Natural killer cell (primary cell): ENCODE results near the gene L3MBTL3. TPM values are rescaled to one million over a fixed set of nuclear protein-coding genes. Genes with fewer than 3 reads are reported as not detected.

Source experiments
- ATAC-seq, 3 donors: fragments of 150-1000 bp in 2 of 3; fragments of 200-7000 bp in 1 of 3; cut with Tn5 transposase; 1 replicate in 1 of 3; 2 replicates in 2 of 3; pipeline ENCODE4 v1.10.0; 2021; ENCODE audit warnings: mild to moderate bottlenecking in 2 of 3, moderate library complexity in 2 of 3
- DNase-seq, 2 donors: peaks; one replicate each; pipeline versions ENCODE4 v3.0.0 to v3.0.0-alpha.2; 2013 to 2021; ENCODE audit warnings: mixed read lengths in 1 of 2
- H3K27ac ChIP-seq: one replicate; pipeline ENCODE4 v1.5.1; 2013; ENCODE audit warnings: mild to moderate bottlenecking, low read length
- H3K27me3 ChIP-seq: one replicate; pipeline ENCODE4 v1.6.1; 2013; ENCODE audit warnings: low read length; ENCODE audit not compliant: control insufficient read depth, insufficient read depth
- H3K36me3 ChIP-seq: one replicate; pipeline ENCODE4 v1.6.1; 2013; ENCODE audit warnings: low read length; ENCODE audit not compliant: control insufficient read depth, insufficient read depth
- H3K4me1 ChIP-seq: one replicate; pipeline ENCODE4 v1.6.1; 2013; ENCODE audit warnings: low read length; ENCODE audit not compliant: control insufficient read depth, insufficient read depth
- H3K4me3 ChIP-seq: one replicate; pipeline ENCODE4 v1.5.1; 2013; ENCODE audit warnings: low read length
- H3K9me3 ChIP-seq: one replicate; pipeline ENCODE4 v1.6.1; 2013; ENCODE audit warnings: low read length; ENCODE audit not compliant: control insufficient read depth, insufficient read depth
- H3K27ac Mint-ChIP-seq, 2 donors: one replicate each; pipeline ENCODE4 v1.8.0; 2022; ENCODE audit warnings: mild to moderate bottlenecking in 2 of 2, mixed read lengths in 2 of 2, moderate library complexity in 1 of 2
- H3K27me3 Mint-ChIP-seq, 2 donors: one replicate each; pipeline ENCODE4 v1.8.0; 2022; ENCODE audit warnings: low read depth in 2 of 2, mixed read lengths in 2 of 2
- H3K36me3 Mint-ChIP-seq: one replicate; pipeline ENCODE4 v1.8.0; 2022; ENCODE audit warnings: mixed read lengths
- H3K4me1 Mint-ChIP-seq, 2 donors: one replicate each; pipeline ENCODE4 v1.8.0; 2022; ENCODE audit warnings: mixed read lengths in 2 of 2
- H3K4me3 Mint-ChIP-seq: one replicate; pipeline ENCODE4 v1.8.0; 2022; ENCODE audit warnings: mild to moderate bottlenecking, moderate library complexity, mixed read lengths
- H3K9me3 Mint-ChIP-seq, 2 donors: one replicate each; pipeline ENCODE4 v1.8.0; 2022; ENCODE audit warnings: mixed read lengths in 2 of 2
- CTCF ChIP-seq: fragments of 200-600 bp; IDR thresholded peaks from one replicate; pipeline ENCODE4 v1.8.0; 2022; ENCODE audit warnings: antibody characterized with exemption
- WGBS: methylation state at CpG from one replicate; pipeline ENCODE4 v1.1.7; 2013; ENCODE audit warnings: missing lambda C conversion rate; ENCODE audit not compliant: insufficient coverage; 5-methylcytosine and 5-hydroxymethylcytosine counted together
- intact Hi-C: fragments of 100-400 bp; cut with micrococcal nuclease; formaldehyde crosslinking; loops from one replicate; pipeline ENCODE4 v1.14.2; 2022
- total RNA-seq, 4 donors: library from RNA; stranded (reverse); fragments of 120-200 nt in 1 of 4; gene quantifications; one replicate each; pipeline versions ENCODE4 v1.2.3 to v1.2.4, GENCODE V29; 2013 to 2022

L3MBTL3 gene
- total RNA-seq = 10 to 100 TPM; 24.1 to 42.4 (median 27.5) TPM
- 38.2 TPM for total RNA-seq (2013)

GRCh38 chr6:130018292-130018743, at the start of gene L3MBTL3:
Gene L3MBTL3 (plus strand): TSS chr6:130018581. CDS start chr6:130042700, 24,119 bp downstream.
- H3K4me3 ChIP-seq = peak within 1 kb of the TSS; percentile 96
- no peaks in the 10 kb centered on the region for H3K36me3 ChIP-seq
- DNase-seq (peak; percentile 74 to 93), ATAC-seq (peak; percentile 70 to 83 (median 78))
- intact Hi-C loops = no loop called here
- peak within 1 kb of the TSS; percentile 72 for H3K27ac ChIP-seq
- peaks cover 4% of the 10 kb centered on the region for H3K4me1 ChIP-seq
- peak within 1 kb of the TSS; percentile 99 for H3K4me3 Mint-ChIP-seq
- H3K9me3 Mint-ChIP-seq = no peaks in the 10 kb centered on the region
- peak within 1 kb of the TSS; percentile 86 to 94 for H3K27ac Mint-ChIP-seq
- peaks cover 14 to 15% of the 10 kb centered on the region in 2 donors for H3K4me1 Mint-ChIP-seq
- under 1% methylated on average over 27 of the region's 27 CpGs for WGBS
- H3K27me3 ChIP-seq = no peaks in the 10 kb centered on the region
- H3K27me3 Mint-ChIP-seq = no peaks in the 10 kb centered on the region
- H3K36me3 Mint-ChIP-seq = peaks cover 8% of the 10 kb centered on the region
- no peaks in the 10 kb centered on the region for H3K9me3 ChIP-seq
- no peak for TF ChIP-seq CTCF

GRCh38 chr6:129969064-129969463, 49.3 kb upstream of the L3MBTL3 start:
- no peaks in the 10 kb centered on the region for H3K4me1 ChIP-seq
- no peak overlapping the region for H3K27ac ChIP-seq
- H3K4me3 Mint-ChIP-seq = no peak overlapping the region
- no peak for TF ChIP-seq CTCF
- no peaks in the 10 kb centered on the region for H3K27me3 ChIP-seq
- no peak overlapping the region for H3K4me3 ChIP-seq
- no peak overlapping the region for H3K27ac Mint-ChIP-seq
- no peak for ATAC-seq
- no peaks in the 10 kb centered on the region for H3K9me3 Mint-ChIP-seq
- 100% methylated on average over 2 of the region's 2 CpGs for WGBS
- H3K36me3 Mint-ChIP-seq = no peaks in the 10 kb centered on the region
- intact Hi-C loops = no loop called here
- DNase-seq = no peak
- H3K27me3 Mint-ChIP-seq = peaks cover 10 to 24% of the 10 kb centered on the region in 2 donors
- no peaks in the 10 kb centered on the region for H3K4me1 Mint-ChIP-seq
- peaks cover 5% of the 10 kb centered on the region for H3K9me3 ChIP-seq
- H3K36me3 ChIP-seq = no peaks in the 10 kb centered on the region

GRCh38 chr6:129976110-129976509, 42.3 kb upstream of the L3MBTL3 start:
- intact Hi-C loops = no loop called here
- DNase-seq (no peak), ATAC-seq (no peak)
- 99% methylated on average over 3 of the region's 4 CpGs for WGBS
- Histone ChIP-seq H3K27me3 (no peaks in the 10 kb centered on the region), H3K4me1 (no peaks in the 10 kb centered on the region), H3K27ac (no peak overlapping the region), H3K9me3 (peaks cover 11% of the 10 kb centered on the region), H3K36me3 (no peaks in the 10 kb centered on the region), H3K4me3 (no peak overlapping the region)
- H3K9me3 Mint-ChIP-seq = peaks cover 0 to 5% of the 10 kb centered on the region in 2 donors
- no peak for TF ChIP-seq CTCF
- no peak overlapping the region for H3K27ac Mint-ChIP-seq
- H3K27me3 Mint-ChIP-seq = peaks cover 2 to 4% of the 10 kb centered on the region in 2 donors
- no peaks in the 10 kb centered on the region for H3K4me1 Mint-ChIP-seq
- no peak overlapping the region for H3K4me3 Mint-ChIP-seq
- H3K36me3 Mint-ChIP-seq = peaks cover 11% of the 10 kb centered on the region
